Subcutaneous abdominal adipose tissue (tissue), 5 donors: ENCODE measurements around the gene INTS1.

Experiments
- H3K27ac ChIP-seq: one replicate; pipeline ENCODE4 v1.7.0; 2013; ENCODE audit warnings: low read depth, mild to moderate bottlenecking, inconsistent platforms, low read length, moderate library complexity
- H3K27me3 ChIP-seq, 5 donors: one replicate each; pipeline ENCODE4 v1.7.0; 2013; ENCODE audit warnings: low read length in 5 of 5, inconsistent platforms in 1 of 5; ENCODE audit not compliant: control insufficient read depth in 5 of 5, insufficient read depth in 4 of 5
- H3K36me3 ChIP-seq, 5 donors: one replicate each; pipeline ENCODE4 v1.7.0; 2013; ENCODE audit warnings: low read length in 5 of 5; ENCODE audit not compliant: control insufficient read depth in 5 of 5, insufficient read depth in 5 of 5
- H3K4me1 ChIP-seq, 5 donors: one replicate each; pipeline ENCODE4 v1.7.0; 2013; ENCODE audit warnings: low read length in 5 of 5, mild to moderate bottlenecking in 3 of 5, moderate library complexity in 1 of 5; ENCODE audit not compliant: control insufficient read depth in 5 of 5, insufficient read depth in 5 of 5
- H3K4me3 ChIP-seq, 5 donors: one replicate each; pipeline ENCODE4 v1.7.0; 2013; ENCODE audit warnings: low read length in 5 of 5, low read depth in 1 of 5
- H3K9ac ChIP-seq, 5 donors: one replicate each; pipeline ENCODE4 v1.7.0; 2013; ENCODE audit warnings: low read length in 5 of 5, mild to moderate bottlenecking in 4 of 5, moderate library complexity in 3 of 5
- H3K9me3 ChIP-seq, 5 donors: one replicate each; pipeline ENCODE4 v1.7.0; 2013; ENCODE audit warnings: low read length in 5 of 5; ENCODE audit not compliant: control insufficient read depth in 5 of 5
- donor health status: healthy.
- donor health status: healthy.
- donor health status: healthy.
- donor health status: healthy.
- donor health status: healthy.

The INTS1 gene

GRCh38 chr7:1421020-1421790 is 83.0 kb downstream of the INTS1 start:
- H3K9ac ChIP-seq: no peak overlapping the region
- H3K27ac ChIP-seq: no peak overlapping the region
- H3K4me3 ChIP-seq: no peak overlapping the region
- H3K27me3 ChIP-seq: peaks cover 0 to 33% (median 29%) of the 10 kb centered on the region in 5 donors
- no peaks in the 10 kb centered on the region for H3K36me3 ChIP-seq
- peaks cover 0 to 5% (median 0%) of the 10 kb centered on the region in 5 donors for H3K4me1 ChIP-seq
- H3K9me3 ChIP-seq: peaks cover 0 to 2% (median 0%) of the 10 kb centered on the region in 5 donors
